Activated CD8-positive, alpha-beta T cell treated with anti-CD3 and anti-CD28 coated beads for 36 hours (primary cell): Measurements from ENCODE around the gene SRRM1. TPM values are rescaled to one million over a fixed set of nuclear protein-coding genes. Genes with fewer than 3 reads are reported as not detected.
A peak's percentile ranks its signal among the peaks of the same experiment; 100 is the strongest.

Source experiments
- ATAC-seq: fragments of 200-7000 bp; cut with Tn5 transposase; one replicate; pipeline ENCODE4 v1.10.0; 2021; ENCODE audit warnings: mild to moderate bottlenecking, moderate library complexity
- CTCF ChIA-PET: fragments of 350-600 bp; sonication (Branson Sonifier 250); formaldehyde crosslinking; loops from one replicate; lab custom pipeline; 2021; ENCODE audit warnings: antibody characterized with exemption; lab: Charles Lee
- POLR2A ChIA-PET: fragments of 350-600 bp; sonication (Branson Sonifier 250); formaldehyde crosslinking; loops from one replicate; lab custom pipeline; 2021; ENCODE audit warnings: antibody characterized with exemption; lab: Charles Lee
- DNase-seq: peaks from one replicate; pipeline ENCODE4 v3.0.0-alpha.2; 2020
- H3K27ac Mint-ChIP-seq: one replicate; pipeline ENCODE4 v1.8.0; 2021; ENCODE audit warnings: mild to moderate bottlenecking, mixed read lengths
- H3K27me3 Mint-ChIP-seq: one replicate; pipeline ENCODE4 v1.8.0; 2021; ENCODE audit warnings: mixed read lengths
- H3K36me3 Mint-ChIP-seq: one replicate; pipeline ENCODE4 v1.8.0; 2021; ENCODE audit warnings: low read depth, mixed read lengths
- H3K4me1 Mint-ChIP-seq: one replicate; pipeline ENCODE4 v1.8.0; 2021; ENCODE audit warnings: low read depth, mixed read lengths
- H3K4me3 Mint-ChIP-seq: one replicate; pipeline ENCODE4 v1.8.0; 2021; ENCODE audit warnings: mild to moderate bottlenecking, moderate library complexity, mixed read lengths
- H3K9me3 Mint-ChIP-seq: one replicate; pipeline ENCODE4 v1.8.0; 2021; ENCODE audit warnings: mixed read lengths
- CTCF ChIP-seq: fragments of 200-600 bp; IDR thresholded peaks from one replicate; pipeline ENCODE4 v1.8.0; 2022; ENCODE audit warnings: antibody characterized with exemption, mild to moderate bottlenecking
- intact Hi-C: fragments of 100-400 bp; cut with micrococcal nuclease; formaldehyde crosslinking; loops from one replicate; pipeline ENCODE4 v1.10.0; 2022
- total RNA-seq, 2 experiments: library from RNA; stranded (reverse); gene quantifications; one replicate each; pipeline ENCODE4 v1.2.3, GENCODE V29; 2021

Gene SRRM1
- total RNA-seq, 2 experiments from 2014 or later, result 256 to 263 TPM

GRCh38 chr1:24688621-24689195 lies 45.6 kb downstream of the SRRM1 start:
- ChIA-PET CTCF (interaction anchor here (0.6 to 7.8 kb wide), 48 partner anchors 9 to 524 kb away, joined by 3 to 261 read pairs (median 5); partner anchors contain the start of gene CLIC4), POLR2A (interaction anchor here (0.7 to 1.1 kb wide), 2 partner anchors 35 to 159 kb away, joined by 3 read pairs; no protein-coding TSS in a partner anchor)
- Mint-ChIP-seq H3K36me3 (no peaks in the 10 kb centered on the region), H3K9me3 (no peaks in the 10 kb centered on the region), H3K4me3 (no peak overlapping the region), H3K27me3 (no peaks in the 10 kb centered on the region), H3K27ac (no peak overlapping the region), H3K4me1 (no peaks in the 10 kb centered on the region)
- intact Hi-C loops, result loop anchor here (2.0 kb wide), 1 partner anchor 142 kb away; no protein-coding TSS in a partner anchor
- TF ChIP-seq CTCF, result peak; percentile 83
- ATAC-seq (peak; percentile 87), DNase-seq (peak; percentile 72)

- DNase-seq (no peak), ATAC-seq (no peak)
- POLR2A ChIA-PET, result interaction anchor here (0.6 kb wide), 1 partner anchor 47 kb away, joined by 3 read pairs; no protein-coding TSS in a partner anchor
- Mint-ChIP-seq H3K27me3 (no peaks in the 10 kb centered on the region), H3K36me3 (no peaks in the 10 kb centered on the region), H3K27ac (no peak overlapping the region), H3K9me3 (no peaks in the 10 kb centered on the region), H3K4me1 (no peaks in the 10 kb centered on the region), H3K4me3 (no peak overlapping the region)
- TF ChIP-seq CTCF, result no peak
- CTCF ChIA-PET, result interaction anchor here (2.8 to 7.8 kb wide), 2 partner anchors 133 to 145 kb away, joined by 13 to 261 read pairs; no protein-coding TSS in a partner anchor
- intact Hi-C loops, result no loop called here
These were observed 47.9 kb downstream of the SRRM1 start for GRCh38 chr1:24691051-24691450.

GRCh38 chr1:24692351-24692980 lies 49.4 kb downstream of the SRRM1 start:
- Mint-ChIP-seq H3K4me3 (no peak overlapping the region), H3K9me3 (no peaks in the 10 kb centered on the region), H3K4me1 (no peaks in the 10 kb centered on the region), H3K27me3 (no peaks in the 10 kb centered on the region), H3K27ac (no peak overlapping the region), H3K36me3 (no peaks in the 10 kb centered on the region)
- no peak for ATAC-seq
- CTCF ChIA-PET, result interaction anchor here (2.8 to 7.8 kb wide), 2 partner anchors 132 to 143 kb away, joined by 13 to 261 read pairs; no protein-coding TSS in a partner anchor
- no peak for TF ChIP-seq CTCF
- no peak for DNase-seq
- POLR2A ChIA-PET, result no interaction called here
- intact Hi-C loops, result no loop called here

- H3K9me3 Mint-ChIP-seq, result no peaks in the 10 kb centered on the region
- POLR2A ChIA-PET, result no interaction called here
These were observed 50.8 kb downstream of the SRRM1 start for GRCh38 chr1:24693827-24694379.

More at GRCh38 chr1:24693827-24694379, 50.8 kb downstream of the SRRM1 start:
- DNase-seq, result no peak
- Mint-ChIP-seq H3K27me3 (no peaks in the 10 kb centered on the region), H3K4me1 (no peaks in the 10 kb centered on the region), H3K36me3 (no peaks in the 10 kb centered on the region), H3K27ac (no peak overlapping the region), H3K4me3 (no peak overlapping the region)
- no peak for TF ChIP-seq CTCF
- CTCF ChIA-PET, result interaction anchor here (0.7 to 1.4 kb wide), 3 partner anchors 20 to 137 kb away, joined by 3 read pairs; no protein-coding TSS in a partner anchor
- intact Hi-C loops, result no loop called here
- no peak for ATAC-seq
